22Rv1 (cell line): ENCODE measurements around the gene RUNX3.

Experiments
- CTCF ChIP-seq: fragments of 450-650 bp; IDR thresholded peaks from 2 replicates; pipeline ENCODE4 v1.5.1; 2017; ENCODE audit warnings: mild to moderate bottlenecking
- ZFX ChIP-seq: fragments of 450-650 bp; IDR thresholded peaks from 2 replicates; pipeline ENCODE4 v1.6.1; 2017; ENCODE audit warnings: antibody characterized with exemption, borderline replicate concordance

- TF ChIP-seq CTCF (no peak), ZFX (no peak)
These were observed 43.8 kb downstream of the RUNX3 start for GRCh38 chr1:24886241-24886640.
